ENCODE measurements around the gene CTDP1.
"Not testable (repeated sequence)": the region's sequence is repeated elsewhere in the genome, so short reads cannot be mapped to it uniquely, and the experiment has no call there.

The CTDP1 gene

GRCh38 chr18:79698668-79699335 is 19.2 kb downstream of the CTDP1 start:
- DNase-seq (ENCODE audit: low read depth), result no peak

- DNase-seq (ENCODE audit: low read depth), result no peak
Observed at GRCh38 chr18:79699653-79700052, 20.1 kb downstream of the CTDP1 start.

GRCh38 chr18:79702906-79703305 is 23.3 kb downstream of the CTDP1 start:
- no peak for DNase-seq (ENCODE audit: low read depth)

- no peak for DNase-seq (ENCODE audit: low read depth)
Observed at GRCh38 chr18:79704631-79705030, 25.0 kb downstream of the CTDP1 start.

- DNase-seq (ENCODE audit: low read depth), result no peak
Observed at GRCh38 chr18:79705272-79705671, 25.7 kb downstream of the CTDP1 start.

GRCh38 chr18:79706006-79706405 is 26.4 kb downstream of the CTDP1 start:
- DNase-seq (ENCODE audit: low read depth), result no peak

- no peak for DNase-seq (ENCODE audit: low read depth)
Observed at GRCh38 chr18:79706658-79707057, 27.1 kb downstream of the CTDP1 start.

- no peak for DNase-seq (ENCODE audit: low read depth)
Observed at GRCh38 chr18:79707239-79707638, 27.6 kb downstream of the CTDP1 start.

GRCh38 chr18:79707671-79708070 is 28.1 kb downstream of the CTDP1 start:
- no peak for DNase-seq (ENCODE audit: low read depth)

- DNase-seq (ENCODE audit: low read depth), result no peak
Observed at GRCh38 chr18:79708412-79708811, 28.8 kb downstream of the CTDP1 start.

GRCh38 chr18:79712206-79712857 is 32.7 kb downstream of the CTDP1 start:
- DNase-seq (ENCODE audit: low read depth), result no peak

- no peak for DNase-seq (ENCODE audit: low read depth)
Observed at GRCh38 chr18:79713341-79713740, 33.7 kb downstream of the CTDP1 start.

GRCh38 chr18:79714531-79715240 is 35.1 kb downstream of the CTDP1 start:
- DNase-seq (ENCODE audit: low read depth), result no peak

- DNase-seq (ENCODE audit: low read depth), result no peak
Observed at GRCh38 chr18:79715280-79715679, 35.7 kb downstream of the CTDP1 start.

GRCh38 chr18:79717059-79717458 is 37.5 kb downstream of the CTDP1 start:
- DNase-seq (ENCODE audit: low read depth), result no peak

GRCh38 chr18:79717555-79718074 is 38.0 kb downstream of the CTDP1 start:
- no peak for DNase-seq (ENCODE audit: low read depth)

- no peak for DNase-seq (ENCODE audit: low read depth)
Observed at GRCh38 chr18:79718126-79718525, 38.5 kb downstream of the CTDP1 start.

- no peak for DNase-seq (ENCODE audit: low read depth)
Observed at GRCh38 chr18:79718878-79719477, 39.4 kb downstream of the CTDP1 start.

- DNase-seq (ENCODE audit: low read depth), result not testable (repeated sequence)
Observed at GRCh38 chr18:79719478-79720358, 40.1 kb downstream of the CTDP1 start.

GRCh38 chr18:79720359-79720733 is 40.7 kb downstream of the CTDP1 start:
- no peak for DNase-seq (ENCODE audit: low read depth)

- no peak for DNase-seq (ENCODE audit: low read depth)
Observed at GRCh38 chr18:79723036-79723435, 43.4 kb downstream of the CTDP1 start.

- no peak for DNase-seq (ENCODE audit: low read depth)
Observed at GRCh38 chr18:79723628-79724027, 44.0 kb downstream of the CTDP1 start.

All from stimulated activated CD4-positive, alpha-beta T cell treated with anti-CD3 and anti-CD28 coated beads, Interleukin-2, amount 100 ng/mL, for 4 hours (primary cell).